ENCODE results near the gene ANO8. TPM values are rescaled to one million over a fixed set of nuclear protein-coding genes. Genes with fewer than 3 reads are reported as not detected.
A peak's percentile ranks its signal among the peaks of the same experiment; 100 is the strongest.

ANO8 gene
- total RNA-seq, 4 donors from 2014 or later = 6.7 to 73.0 (median 10.3) TPM

DNA sequence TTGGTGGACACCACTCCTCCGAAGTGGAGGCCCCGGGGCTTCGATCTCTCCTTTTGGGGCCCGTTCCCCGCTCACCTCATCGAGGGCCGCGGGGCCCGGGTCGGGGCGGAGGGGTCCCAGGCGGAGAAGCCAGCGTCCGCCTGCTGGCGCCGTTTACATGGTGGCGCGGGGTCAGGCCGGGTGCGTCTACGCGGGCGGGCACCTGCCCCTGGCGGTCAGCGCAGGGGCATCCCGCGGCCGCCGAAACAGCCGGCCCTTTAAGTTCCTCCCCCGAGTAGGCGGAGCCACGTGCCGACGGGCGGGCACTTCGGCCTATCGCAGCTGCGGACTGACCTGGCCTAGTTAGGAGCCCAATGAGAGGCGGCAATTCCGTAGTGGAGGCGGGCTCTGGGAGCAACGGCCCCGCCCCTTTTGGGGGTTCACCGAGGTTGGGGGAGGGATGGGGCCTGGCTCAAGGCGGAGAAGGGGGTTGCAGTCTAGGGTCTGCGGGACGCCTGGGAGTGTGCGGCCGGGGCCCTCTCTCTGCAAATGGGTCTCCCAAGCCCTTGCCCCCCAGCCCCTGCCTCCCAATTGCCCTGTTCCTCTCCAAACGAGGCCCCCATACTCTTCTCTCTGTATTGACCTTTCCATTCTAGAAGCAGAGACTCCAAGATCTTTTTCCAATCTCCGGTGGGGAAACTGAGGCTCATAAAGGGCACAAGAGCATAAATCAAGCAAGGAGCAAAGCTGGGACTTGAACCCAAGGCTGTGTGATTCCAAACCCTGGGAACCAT lies 31.3 kb downstream of the ANO8 start, which contains the start of gene ABHD8:
ABHD8 (minus strand) TSS at position 259 of the 773 bp plus-strand sequence. CDS start 1,809 bp downstream, outside the sequence.
- DNase-seq = peak; percentile 98
- no peaks in the 10 kb centered on the region for H3K9me3 ChIP-seq
- no peaks in the 10 kb centered on the region for H3K36me3 ChIP-seq
- 0 to 2% methylated on average over 4 to 35 of the region's 52 CpGs for WGBS, 2 donors (ENCODE audit: low coverage in 1 of 2)
- no peak for TF ChIP-seq POLR2A (IDR thresholded peaks at IDR 0.05)
- TF ChIP-seq, protein P1, sequence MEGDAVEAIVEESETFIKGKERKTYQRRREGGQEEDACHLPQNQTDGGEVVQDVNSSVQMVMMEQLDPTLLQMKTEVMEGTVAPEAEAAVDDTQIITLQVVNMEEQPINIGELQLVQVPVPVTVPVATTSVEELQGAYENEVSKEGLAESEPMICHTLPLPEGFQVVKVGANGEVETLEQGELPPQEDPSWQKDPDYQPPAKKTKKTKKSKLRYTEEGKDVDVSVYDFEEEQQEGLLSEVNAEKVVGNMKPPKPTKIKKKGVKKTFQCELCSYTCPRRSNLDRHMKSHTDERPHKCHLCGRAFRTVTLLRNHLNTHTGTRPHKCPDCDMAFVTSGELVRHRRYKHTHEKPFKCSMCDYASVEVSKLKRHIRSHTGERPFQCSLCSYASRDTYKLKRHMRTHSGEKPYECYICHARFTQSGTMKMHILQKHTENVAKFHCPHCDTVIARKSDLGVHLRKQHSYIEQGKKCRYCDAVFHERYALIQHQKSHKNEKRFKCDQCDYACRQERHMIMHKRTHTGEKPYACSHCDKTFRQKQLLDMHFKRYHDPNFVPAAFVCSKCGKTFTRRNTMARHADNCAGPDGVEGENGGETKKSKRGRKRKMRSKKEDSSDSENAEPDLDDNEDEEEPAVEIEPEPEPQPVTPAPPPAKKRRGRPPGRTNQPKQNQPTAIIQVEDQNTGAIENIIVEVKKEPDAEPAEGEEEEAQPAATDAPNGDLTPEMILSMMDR (IDR thresholded peaks at IDR 0.05) = peak; percentile 68 to 88 (median 73)
- no peak for TF ChIP-seq EP300 (IDR thresholded peaks at IDR 0.05; ENCODE audit: low read depth)
- TF ChIP-seq POLR2AphosphoS5 (IDR thresholded peaks at IDR 0.05) = peak; percentile 60 to 74 (median 74)
- H3K4me3 ChIP-seq = peak within 1 kb of the TSS; percentile 62 to 74 (median 68)
- intact Hi-C loops (cut with DNase I; ENCODE audit: low total_unique reads) (no loop called here), in situ Hi-C loops (cut with MboI; ENCODE audit: low pct_ligation_motif_present in 1 of 4, low pct_unique_long_range_greater_than_20kb in 1 of 4, low sequenced_read_pairs in 3 of 4) (no loop called here)
- no peaks in the 10 kb centered on the region for H3K27me3 ChIP-seq
- H3K27ac ChIP-seq = peak within 1 kb of the TSS; percentile 90 to 98 (median 94)
- peaks cover 34 to 50% (median 37%) of the 10 kb centered on the region in 4 donors for H3K4me1 ChIP-seq

DNA sequence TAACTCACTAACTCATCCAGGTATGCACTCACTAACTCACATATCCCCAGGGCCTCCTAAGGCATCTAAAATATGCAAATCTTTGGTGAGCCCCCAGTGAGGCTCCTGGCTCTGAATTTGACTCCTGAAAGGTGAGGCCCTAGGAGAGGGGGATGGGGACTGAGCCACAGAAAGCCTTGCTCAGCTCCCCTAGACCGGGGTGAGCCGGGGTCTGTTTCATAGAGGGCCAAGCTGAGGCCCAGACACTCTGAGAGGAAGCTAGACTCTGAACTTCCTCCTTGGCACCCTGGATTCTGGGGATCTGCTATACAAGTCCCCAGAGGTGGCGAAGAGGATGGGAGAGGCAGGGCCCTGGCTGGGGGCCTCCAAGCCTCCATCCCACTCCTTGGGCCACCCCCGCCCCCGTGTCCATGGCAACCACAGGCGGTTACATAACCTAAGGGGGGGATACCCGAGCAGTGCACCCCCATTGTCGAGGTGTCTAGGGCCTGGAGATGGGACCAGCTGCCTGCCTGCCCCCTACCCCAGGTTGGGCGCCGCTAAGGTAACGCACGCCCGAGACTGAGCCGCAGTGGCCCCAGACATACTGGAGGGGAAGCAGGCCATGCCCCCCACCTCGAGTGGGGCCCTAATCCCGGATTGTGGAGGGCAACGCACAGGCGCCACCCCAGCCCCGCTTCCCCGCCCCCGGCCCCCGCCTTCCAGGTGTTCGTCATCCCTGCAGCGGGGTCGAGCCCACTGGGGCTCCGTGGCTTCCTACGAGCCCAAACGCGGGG lies 32.1 kb downstream of the ANO8 start:
- intact Hi-C loops (cut with DNase I; ENCODE audit: low total_unique reads) (no loop called here), in situ Hi-C loops (cut with MboI; ENCODE audit: low pct_ligation_motif_present in 1 of 4, low pct_unique_long_range_greater_than_20kb in 1 of 4, low sequenced_read_pairs in 3 of 4) (no loop called here)
- Histone ChIP-seq H3K9me3 (no peaks in the 10 kb centered on the region), H3K4me1 (peaks cover 34 to 46% (median 37%) of the 10 kb centered on the region in 4 donors), H3K27ac (peak overlapping the region; percentile 90 to 98 (median 94)), H3K36me3 (no peaks in the 10 kb centered on the region), H3K4me3 (peak overlapping the region; percentile 62 to 74 (median 68)), H3K27me3 (no peaks in the 10 kb centered on the region)
- DNase-seq = no peak
- 42% methylated on average over 8 of the region's 29 CpGs; no CpG with 5 or more reads in 1 of the 2 donors for WGBS, 2 donors (ENCODE audit: low coverage in 1 of 2)
- TF ChIP-seq POLR2AphosphoS5 (IDR thresholded peaks at IDR 0.05) (no peak), POLR2A (IDR thresholded peaks at IDR 0.05) (no peak), EP300 (IDR thresholded peaks at IDR 0.05; ENCODE audit: low read depth) (no peak)
- TF ChIP-seq, protein P1 (IDR thresholded peaks at IDR 0.05) = no peak

GRCh38 chr19:17300992-17301619 lies 33.5 kb downstream of the ANO8 start:
- Histone ChIP-seq H3K27ac (no peak overlapping the region), H3K4me3 (no peak overlapping the region), H3K9me3 (no peaks in the 10 kb centered on the region), H3K36me3 (no peaks in the 10 kb centered on the region), H3K27me3 (no peaks in the 10 kb centered on the region), H3K4me1 (peaks cover 24 to 32% (median 26%) of the 10 kb centered on the region in 4 donors)
- intact Hi-C loops (cut with DNase I; ENCODE audit: low total_unique reads) = no loop called here
- no peak for DNase-seq
- 95% methylated on average over 43 of the region's 51 CpGs; no CpG with 5 or more reads in 1 of the 2 donors for WGBS, 2 donors (ENCODE audit: low coverage in 1 of 2)
- TF ChIP-seq, protein P1 (IDR thresholded peaks at IDR 0.05) = no peak
- TF ChIP-seq POLR2A (IDR thresholded peaks at IDR 0.05) = no peak
- no peak for TF ChIP-seq POLR2AphosphoS5 (IDR thresholded peaks at IDR 0.05)
- TF ChIP-seq EP300 (IDR thresholded peaks at IDR 0.05; ENCODE audit: low read depth) = no peak
- in situ Hi-C loops (cut with MboI; ENCODE audit: low pct_ligation_motif_present in 1 of 4, low pct_unique_long_range_greater_than_20kb in 1 of 4, low sequenced_read_pairs in 3 of 4) = no loop called here

All from transverse colon (tissue), 4 donors.